GM12878 (cell line): Measurements from ENCODE around the gene FOXJ3. TPM values are rescaled to one million over a fixed set of nuclear protein-coding genes. Genes with fewer than 3 reads are reported as not detected.

Experiments used
- ATAC-seq: fragments of 200-7000 bp; cut with Tn5 transposase; 3 replicates; pipeline ENCODE4 v1.9.1; 2020; ENCODE audit warnings: mild to moderate bottlenecking, moderate library complexity
- BruUV-seq: library from RNA; stranded (reverse); fragments of 400-500 nt; replicated peaks from 2 replicates; lab custom pipeline; 2021; lab: Mats Ljungman, UMichigan
- CTCF ChIA-PET: fragments of 300-600 bp; sonication (Branson Sonifier 250); formaldehyde crosslinking; extraction: SDS; loops from one replicate; lab custom pipeline; 2021; ENCODE audit warnings: inconsistent platforms; lab: Yijun Ruan, JAX
- POLR2A ChIA-PET: fragments of 350-600 bp; formaldehyde crosslinking; extraction: SDS; loops from one replicate; lab custom pipeline; 2021; ENCODE audit warnings: inconsistent platforms; lab: Charles Lee
- RAD21 ChIA-PET: fragments of 300-600 bp; sonication (Branson Sonifier 250); formaldehyde crosslinking; loops from one replicate; lab custom pipeline; 2023; ENCODE audit warnings: antibody characterized with exemption; ENCODE audit not compliant: unreplicated experiment; lab: Charles Lee
- SMC1A ChIA-PET: fragments of 300-600 bp; sonication (Branson Sonifier 250); formaldehyde crosslinking; loops from one replicate; lab custom pipeline; 2023; ENCODE audit not compliant: unreplicated experiment, uncharacterized antibody; lab: Charles Lee
- DNase-seq: peaks from one replicate; pipeline ENCODE4 v3.0.0-alpha.2; 2011; ENCODE audit warnings: low read depth, low spot score
- FAIRE-seq: peaks from 3 replicates; lab custom pipeline; 2011; peaks lifted over from hg19 to GRCh38; lab: Jason Lieb, UNC
- H2AFZ ChIP-seq: 2 replicates; pipeline ENCODE4 v1.6.0; 2011; ENCODE audit warnings: low read depth, low read length, control low read depth; ENCODE audit not compliant: control insufficient read depth
- H3K27ac ChIP-seq: 2 replicates; pipeline ENCODE4 v1.5.1; 2011; ENCODE audit warnings: control low read depth; ENCODE audit not compliant: control insufficient read depth, insufficient read depth
- H3K27me3 ChIP-seq, 2 experiments: replicated peaks in 1 of 2; 2 replicates each; pipeline versions ENCODE4 v1.6.0 to v1.6.1; 2011; ENCODE audit warnings: low read length in 1 of 2; ENCODE audit not compliant: control insufficient read depth in 2 of 2, insufficient read depth in 2 of 2
- H3K36me3 ChIP-seq, 2 experiments: 2 replicates each; pipeline ENCODE4 v1.5.1; 2011; ENCODE audit warnings: low read length in 1 of 2; ENCODE audit not compliant: control insufficient read depth in 2 of 2, insufficient read depth in 2 of 2
- H3K4me1 ChIP-seq: 2 replicates; pipeline ENCODE4 v1.6.1; 2011; ENCODE audit warnings: mild to moderate bottlenecking, low read length, moderate library complexity, mixed read lengths; ENCODE audit not compliant: control insufficient read depth, insufficient read depth
- H3K4me2 ChIP-seq: 2 replicates; pipeline ENCODE4 v1.6.0; 2011; ENCODE audit warnings: control low read depth; ENCODE audit not compliant: control insufficient read depth, insufficient read depth
- H3K4me3 ChIP-seq: fragments of 200-600 bp; sonication (generic); 2 replicates; pipeline ENCODE4 v1.5.1; 2016
- H3K79me2 ChIP-seq: 2 replicates; pipeline ENCODE4 v1.6.0; 2011; ENCODE audit warnings: low read length; ENCODE audit not compliant: control insufficient read depth, insufficient read depth
- H3K9ac ChIP-seq: 2 replicates; pipeline ENCODE4 v1.8.0; 2011; ENCODE audit warnings: low read length, control low read depth, mixed read lengths; ENCODE audit not compliant: control insufficient read depth, insufficient read depth
- H3K9me3 ChIP-seq: replicated peaks from 3 replicates; pipeline ENCODE4 v1.5.1; 2011; ENCODE audit warnings: mild to moderate bottlenecking, low read length; ENCODE audit not compliant: control insufficient read depth, insufficient read depth
- H4K20me1 ChIP-seq: 2 replicates; pipeline ENCODE4 v1.6.0; 2011; ENCODE audit not compliant: control insufficient read depth, insufficient read depth
- CEBPB ChIP-seq, 2 experiments: fragments of 150-350 bp in 1 of 2; IDR thresholded peaks; 2 replicates each; pipeline ENCODE4 v1.6.1; 2012 to 2014; ENCODE audit warnings: low read depth in 2 of 2, low read length in 2 of 2, borderline replicate concordance in 1 of 2, inconsistent platforms in 1 of 2
- CHD1 ChIP-seq: IDR thresholded peaks from 2 replicates; pipeline ENCODE4 v1.6.1; 2012; ENCODE audit warnings: low read depth, low read length, improper control_type of control experiment
- KLF5 ChIP-seq: fragments of 450-650 bp; IDR thresholded peaks from 2 replicates; pipeline ENCODE4 v1.6.1; 2014; ENCODE audit warnings: mild to moderate bottlenecking; ENCODE audit not compliant: partially characterized antibody
- MAX ChIP-seq: IDR thresholded peaks from 2 replicates; pipeline ENCODE4 v1.6.1; 2012; ENCODE audit warnings: low read depth, low read length, improper control_type of control experiment
- REST ChIP-seq: IDR thresholded peaks from 2 replicates; pipeline ENCODE4 v1.6.1; 2012; ENCODE audit warnings: mild to moderate bottlenecking, low read depth, low read length
- TAF1 ChIP-seq: IDR thresholded peaks from 2 replicates; pipeline ENCODE4 v1.6.1; 2011; ENCODE audit warnings: mild to moderate bottlenecking, low read depth, low read length, borderline replicate concordance
- TBL1XR1 ChIP-seq: IDR thresholded peaks from 2 replicates; pipeline ENCODE4 v1.6.1; 2012; ENCODE audit warnings: low read depth, low read length, improper control_type of control experiment
- WGBS: methylation state at CpG from one replicate; pipeline ENCODE4 v1.1.6; 2016; ENCODE audit warnings: low lambda C conversion rate; ENCODE audit not compliant: insufficient replicate concordance, insufficient coverage; ENCODE audit errors: missing lambda C conversion rate; 5-methylcytosine and 5-hydroxymethylcytosine counted together
- in situ Hi-C: fragments of 300-500 bp; cut with MboI; formaldehyde crosslinking; loops from 9 replicates; pipeline ENCODE4 v1.14.3; 2018; ENCODE audit warnings: mixed read lengths
- intact Hi-C: fragments of 100-400 bp; cut with micrococcal nuclease; formaldehyde crosslinking; loops from one replicate; pipeline ENCODE4 v1.14.2; 2022; ENCODE audit not compliant: unreplicated experiment
- polyA plus RNA-seq, 11 experiments: library from polyadenylated mRNA; depleted of rRNA in 4 of 11; unstranded in 6 of 11; stranded (reverse) in 5 of 11; fragments of >200 nt; fragmentation: Nextera tagmentation in 4 of 11; fragmentation: Illumina TruSeq in 1 of 11; extraction: Ambion mirVana in 4 of 11; extraction: Trizol in 1 of 11; gene quantifications; 1 replicate in 1 of 11; 2 replicates in 10 of 11; pipeline versions ENCODE4 v1.2.1 to v1.2.3, GENCODE V29; 2011 to 2016; ENCODE audit warnings: inconsistent platforms in 2 of 11, missing spikeins in 2 of 11, low read depth in 1 of 11
- total RNA-seq, 4 experiments: library from RNA; depleted of rRNA in 3 of 4; stranded (reverse); fragments of >200 nt in 3 of 4; fragmentation: Illumina TruSeq in 1 of 4; extraction: Trizol in 1 of 4; gene quantifications; 2 replicates each; pipeline versions ENCODE4 v1.2.1 to v1.2.3, GENCODE V29; 2013 to 2021

FOXJ3 gene
- total and polyA plus RNA-seq, 10 of the 15 experiments (the other 5 are each of a cell fraction or from before 2014, with no cell fraction given), result 9.5 to 54.2 (median 24.7) TPM

DNA sequence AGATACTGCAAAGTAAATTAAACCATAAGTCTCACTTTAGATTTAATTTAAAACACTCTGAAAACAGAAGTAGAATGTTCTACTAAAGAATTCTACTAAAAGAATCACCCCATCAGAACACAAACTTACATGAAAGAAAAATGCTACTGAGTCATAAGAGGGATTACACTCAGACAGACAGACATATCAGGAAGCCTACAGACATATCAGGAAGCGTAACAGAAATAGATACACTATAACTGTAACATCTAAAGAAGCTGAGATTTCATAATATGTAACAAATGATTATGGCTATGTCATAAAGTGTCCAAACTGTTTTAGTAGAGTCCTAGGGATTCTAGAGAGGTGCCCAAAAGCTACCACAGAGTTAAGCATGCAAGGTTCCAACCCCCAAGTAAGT, 23.9 kb downstream of the FOXJ3 start:
- ChIA-PET RAD21 (no interaction called here), POLR2A (interaction anchor here (0.9 kb wide), 1 partner anchor 23 kb away, joined by 3 read pairs; no protein-coding TSS in a partner anchor), SMC1A (interaction anchor here (1.0 kb wide), 1 partner anchor 36 kb away, joined by 3 read pairs; no protein-coding TSS in a partner anchor), CTCF (interaction anchor here (0.6 kb wide), 1 partner anchor 12 kb away, joined by 3 read pairs; no protein-coding TSS in a partner anchor)
- no peak overlapping the region for H3K4me2 ChIP-seq
- H3K79me2 ChIP-seq, result peaks cover 57% of the 10 kb centered on the region
- no peak for FAIRE-seq
- H3K9me3 ChIP-seq, result no peaks in the 10 kb centered on the region
- H4K20me1 ChIP-seq, result no peaks in the 10 kb centered on the region; the same call in 1 of the 2 replicates
- TF ChIP-seq CEBPB (IDR thresholded peaks at IDR 0.05; ENCODE audit: borderline replicate concordance in 1 of 2, low read depth in 2 of 2, low read length in 2 of 2) (no peak), TAF1 (no peak), KLF5 (no peak), MAX (no peak), CHD1 (no peak), REST (no peak), TBL1XR1 (no peak)
- no peak for DNase-seq
- BruUV-seq, result no TSS peak
- ATAC-seq, result no peak
- no peak overlapping the region for H3K27ac ChIP-seq
- in situ Hi-C loops (no loop called here), intact Hi-C loops (no loop called here)
- H3K27me3 ChIP-seq, result no peaks in the 10 kb centered on the region
- H3K4me1 ChIP-seq, result no peaks in the 10 kb centered on the region
- no peak overlapping the region for H3K4me3 ChIP-seq
- peaks cover 1 to 13% of the 10 kb centered on the region in 2 experiments; a peak in 3 of 4 replicates for H3K36me3 ChIP-seq
- WGBS, result 0% methylated on average over 1 of the region's 1 CpG
- H3K9ac ChIP-seq, result no peak overlapping the region
- H2AFZ ChIP-seq, result no peak overlapping the region
